ENCODE data around the gene CBFA2T3. TPM values are rescaled to one million over a fixed set of nuclear protein-coding genes. Genes with fewer than 3 reads are reported as not detected.

The CBFA2T3 gene
- total and polyA plus RNA-seq, 2 donors (not counting 1 experiment from before 2014, with no cell fraction given): 40.8 to 58.3 TPM

DNA sequence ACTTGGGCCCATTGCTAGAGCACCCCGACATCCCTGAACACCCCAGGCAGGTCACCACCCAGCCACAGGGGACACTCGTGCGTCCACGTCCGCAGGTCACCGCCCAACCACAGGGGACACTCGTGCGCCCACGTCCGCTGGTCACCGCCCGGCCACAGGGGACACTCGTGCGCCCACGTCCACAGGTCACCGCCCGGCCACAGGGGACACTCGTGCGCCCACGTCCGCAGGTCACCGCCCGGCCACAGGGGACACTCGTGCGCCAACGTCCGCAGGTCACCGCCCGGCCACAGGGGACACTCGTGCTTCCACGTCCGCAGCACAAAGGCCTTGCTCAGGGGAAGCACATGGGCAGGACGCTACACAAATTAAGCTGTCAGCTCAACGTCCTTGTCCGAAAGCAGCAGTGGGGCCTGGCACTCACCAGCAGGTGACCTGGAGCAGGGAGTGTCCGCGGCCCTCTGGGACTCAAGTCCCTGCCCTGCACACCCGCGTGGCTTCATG is 137.9 kb downstream of the CBFA2T3 start:
- no peak overlapping the region for H3K4me3 Mint-ChIP-seq
- H3K27ac ChIP-seq (ENCODE audit: low read length in 2 of 2): no peak overlapping the region
- ChIA-PET CTCF (interaction anchor here (1.1 to 1.2 kb wide), 2 partner anchors 19 to 101 kb away, joined by 3 read pairs; no protein-coding TSS in a partner anchor), POLR2A (no interaction called here)
- H3K9me3 Mint-ChIP-seq (ENCODE audit: insufficient read depth): no peaks in the 10 kb centered on the region
- no peaks in the 10 kb centered on the region for H3K27me3 Mint-ChIP-seq
- ATAC-seq (ENCODE audit: low read depth): no peak
- H3K4me1 Mint-ChIP-seq: no peaks in the 10 kb centered on the region
- H3K4me3 ChIP-seq (ENCODE audit: control extremely low read depth in 1 of 5, extremely low read depth in 1 of 5, insufficient read depth in 1 of 5, low read depth in 2 of 5, low read length in 4 of 5): no peak overlapping the region
- TF ChIP-seq, protein P1, sequence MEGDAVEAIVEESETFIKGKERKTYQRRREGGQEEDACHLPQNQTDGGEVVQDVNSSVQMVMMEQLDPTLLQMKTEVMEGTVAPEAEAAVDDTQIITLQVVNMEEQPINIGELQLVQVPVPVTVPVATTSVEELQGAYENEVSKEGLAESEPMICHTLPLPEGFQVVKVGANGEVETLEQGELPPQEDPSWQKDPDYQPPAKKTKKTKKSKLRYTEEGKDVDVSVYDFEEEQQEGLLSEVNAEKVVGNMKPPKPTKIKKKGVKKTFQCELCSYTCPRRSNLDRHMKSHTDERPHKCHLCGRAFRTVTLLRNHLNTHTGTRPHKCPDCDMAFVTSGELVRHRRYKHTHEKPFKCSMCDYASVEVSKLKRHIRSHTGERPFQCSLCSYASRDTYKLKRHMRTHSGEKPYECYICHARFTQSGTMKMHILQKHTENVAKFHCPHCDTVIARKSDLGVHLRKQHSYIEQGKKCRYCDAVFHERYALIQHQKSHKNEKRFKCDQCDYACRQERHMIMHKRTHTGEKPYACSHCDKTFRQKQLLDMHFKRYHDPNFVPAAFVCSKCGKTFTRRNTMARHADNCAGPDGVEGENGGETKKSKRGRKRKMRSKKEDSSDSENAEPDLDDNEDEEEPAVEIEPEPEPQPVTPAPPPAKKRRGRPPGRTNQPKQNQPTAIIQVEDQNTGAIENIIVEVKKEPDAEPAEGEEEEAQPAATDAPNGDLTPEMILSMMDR (IDR thresholded peaks at IDR 0.05): no peak
- no peak for TF ChIP-seq EZH2 (IDR thresholded peaks at IDR 0.05; ENCODE audit: borderline replicate concordance, insufficient read depth, low read depth, low read length, poor library complexity, severe bottlenecking)
- DNase-seq: no peak
- H3K27me3 ChIP-seq (replicated peaks in 1 of 4; ENCODE audit: control extremely low read depth in 1 of 4, control insufficient read depth in 3 of 4, insufficient read depth in 4 of 4, low read length in 3 of 4): no peaks in the 10 kb centered on the region
- H3K9me3 ChIP-seq (ENCODE audit: control extremely low read depth in 1 of 3, control insufficient read depth in 2 of 3, insufficient read depth in 1 of 3, low read length in 2 of 3): no peaks in the 10 kb centered on the region
- H3K9ac ChIP-seq (ENCODE audit: low read length): no peak overlapping the region
- H3K4me1 ChIP-seq (ENCODE audit: control insufficient read depth in 2 of 2, insufficient read depth in 2 of 2, low read length in 2 of 2): no peaks in the 10 kb centered on the region
- H4K20me1 ChIP-seq (ENCODE audit: control insufficient read depth, insufficient read depth, low read length, poor library complexity, severe bottlenecking): peaks cover 12% of the 10 kb centered on the region
- H3K4me2 ChIP-seq (replicated peaks; ENCODE audit: low read depth, low read length, poor library complexity, severe bottlenecking): no peak overlapping the region
- peaks cover 0 to 14% of the 10 kb centered on the region in 2 experiments for H3K36me3 ChIP-seq (replicated peaks in 1 of 2; ENCODE audit: control extremely low read depth in 1 of 2, control insufficient read depth in 1 of 2, extremely low read depth in 1 of 2, insufficient read depth in 2 of 2, low read length in 1 of 2)
- WGBS (ENCODE audit: insufficient coverage): 87% methylated on average over 39 of the region's 39 CpGs
- no peak overlapping the region for H3K27ac Mint-ChIP-seq
- intact Hi-C loops (cut with micrococcal nuclease): no loop called here
- H3K79me2 ChIP-seq (ENCODE audit: control insufficient read depth, insufficient read depth, low read length): peaks cover 14% of the 10 kb centered on the region
- no peak overlapping the region for H2AFZ ChIP-seq (ENCODE audit: insufficient read depth, low read depth, low read length, poor library complexity, severe bottlenecking)

DNA sequence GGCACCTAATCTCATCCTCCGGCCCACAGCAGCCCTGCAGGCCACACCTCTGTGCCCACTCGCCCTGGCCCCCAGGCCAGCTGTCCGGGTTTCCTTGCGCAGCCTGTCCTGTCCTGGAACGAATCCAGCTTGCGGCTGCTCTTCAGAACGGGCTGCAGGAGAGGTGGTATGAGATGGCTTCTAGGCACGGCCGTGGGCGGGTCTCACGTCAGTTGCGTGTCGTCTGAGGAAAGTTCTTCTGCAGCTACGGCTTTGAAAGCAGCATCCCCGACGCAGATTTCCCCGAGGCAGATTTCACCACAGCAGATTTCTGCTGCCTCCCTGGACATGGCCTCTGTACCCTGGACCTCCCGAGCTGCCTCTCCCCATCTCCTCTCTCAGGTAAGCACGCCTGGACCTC is 138.4 kb downstream of the CBFA2T3 start:
- DNase-seq (no peak), ATAC-seq (ENCODE audit: low read depth) (no peak)
- POLR2A ChIA-PET: no interaction called here
- H3K36me3 ChIP-seq (replicated peaks in 1 of 2; ENCODE audit: control extremely low read depth in 1 of 2, control insufficient read depth in 1 of 2, extremely low read depth in 1 of 2, insufficient read depth in 2 of 2, low read length in 1 of 2): peaks cover 0 to 14% of the 10 kb centered on the region in 2 experiments
- no peak overlapping the region for H2AFZ ChIP-seq (ENCODE audit: insufficient read depth, low read depth, low read length, poor library complexity, severe bottlenecking)
- no peak for TF ChIP-seq EZH2 (IDR thresholded peaks at IDR 0.05; ENCODE audit: borderline replicate concordance, insufficient read depth, low read depth, low read length, poor library complexity, severe bottlenecking)
- TF ChIP-seq, protein P1 (IDR thresholded peaks at IDR 0.05): no peak
- CTCF ChIA-PET: interaction anchor here (1.1 to 1.2 kb wide), 2 partner anchors 19 to 101 kb away, joined by 3 read pairs; no protein-coding TSS in a partner anchor
- intact Hi-C loops (cut with micrococcal nuclease): no loop called here
- no peak overlapping the region for H3K4me2 ChIP-seq (replicated peaks; ENCODE audit: low read depth, low read length, poor library complexity, severe bottlenecking)
- H3K27ac ChIP-seq (ENCODE audit: low read length in 2 of 2): no peak overlapping the region
- no peaks in the 10 kb centered on the region for H3K9me3 ChIP-seq (ENCODE audit: control extremely low read depth in 1 of 3, control insufficient read depth in 2 of 3, insufficient read depth in 1 of 3, low read length in 2 of 3)
- H4K20me1 ChIP-seq (ENCODE audit: control insufficient read depth, insufficient read depth, low read length, poor library complexity, severe bottlenecking): peaks cover 7% of the 10 kb centered on the region
- H3K9ac ChIP-seq (ENCODE audit: low read length): no peak overlapping the region
- Mint-ChIP-seq H3K4me1 (peaks cover 1% of the 10 kb centered on the region), H3K27me3 (no peaks in the 10 kb centered on the region), H3K9me3 (ENCODE audit: insufficient read depth) (no peaks in the 10 kb centered on the region), H3K4me3 (no peak overlapping the region), H3K27ac (no peak overlapping the region)
- no peaks in the 10 kb centered on the region for H3K4me1 ChIP-seq (ENCODE audit: control insufficient read depth in 2 of 2, insufficient read depth in 2 of 2, low read length in 2 of 2)
- peaks cover 12% of the 10 kb centered on the region for H3K79me2 ChIP-seq (ENCODE audit: control insufficient read depth, insufficient read depth, low read length)
- no peak overlapping the region for H3K4me3 ChIP-seq (ENCODE audit: control extremely low read depth in 1 of 5, extremely low read depth in 1 of 5, insufficient read depth in 1 of 5, low read depth in 2 of 5, low read length in 4 of 5)
- WGBS (ENCODE audit: insufficient coverage): 96% methylated on average over 18 of the region's 19 CpGs
- H3K27me3 ChIP-seq (replicated peaks in 1 of 4; ENCODE audit: control extremely low read depth in 1 of 4, control insufficient read depth in 3 of 4, insufficient read depth in 4 of 4, low read length in 3 of 4): no peaks in the 10 kb centered on the region

Measured in B cell (primary cell).